GM19025 (cell line): ENCODE data around the gene LIMS1.
"Not testable (repeated sequence)": the region's sequence is repeated elsewhere in the genome, so short reads cannot be mapped to it uniquely, and the experiment has no call there.

Experiments
- ATAC-seq: cut with Tn5 transposase; IDR thresholded peaks from one replicate; pipeline ENCODE4 v1.9.1; 2021; ENCODE audit warnings: mild to moderate bottlenecking, low read depth, moderate library complexity; ENCODE audit not compliant: unreplicated experiment

The LIMS1 gene

DNA sequence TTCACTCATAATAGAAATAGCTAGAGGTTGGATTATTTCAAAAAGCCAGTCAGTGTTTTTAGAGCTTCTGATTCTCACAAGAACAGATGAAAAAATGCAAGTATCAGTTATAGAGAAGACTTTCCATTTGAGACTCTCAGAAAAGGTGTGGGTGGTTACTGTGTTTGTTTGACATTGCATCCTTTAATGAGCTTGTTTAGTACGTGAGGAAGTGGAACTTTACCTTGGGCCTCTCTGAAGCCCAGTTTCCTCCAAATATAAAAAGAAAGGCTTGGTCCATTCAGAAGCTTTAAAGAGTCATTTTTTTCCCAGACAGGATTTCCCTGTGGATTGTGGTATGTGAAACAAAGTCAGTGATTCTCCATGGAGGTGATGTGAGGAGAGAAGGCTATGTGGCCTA is 95.1 kb downstream of the LIMS1 start:
- ATAC-seq = peak; percentile 66

DNA sequence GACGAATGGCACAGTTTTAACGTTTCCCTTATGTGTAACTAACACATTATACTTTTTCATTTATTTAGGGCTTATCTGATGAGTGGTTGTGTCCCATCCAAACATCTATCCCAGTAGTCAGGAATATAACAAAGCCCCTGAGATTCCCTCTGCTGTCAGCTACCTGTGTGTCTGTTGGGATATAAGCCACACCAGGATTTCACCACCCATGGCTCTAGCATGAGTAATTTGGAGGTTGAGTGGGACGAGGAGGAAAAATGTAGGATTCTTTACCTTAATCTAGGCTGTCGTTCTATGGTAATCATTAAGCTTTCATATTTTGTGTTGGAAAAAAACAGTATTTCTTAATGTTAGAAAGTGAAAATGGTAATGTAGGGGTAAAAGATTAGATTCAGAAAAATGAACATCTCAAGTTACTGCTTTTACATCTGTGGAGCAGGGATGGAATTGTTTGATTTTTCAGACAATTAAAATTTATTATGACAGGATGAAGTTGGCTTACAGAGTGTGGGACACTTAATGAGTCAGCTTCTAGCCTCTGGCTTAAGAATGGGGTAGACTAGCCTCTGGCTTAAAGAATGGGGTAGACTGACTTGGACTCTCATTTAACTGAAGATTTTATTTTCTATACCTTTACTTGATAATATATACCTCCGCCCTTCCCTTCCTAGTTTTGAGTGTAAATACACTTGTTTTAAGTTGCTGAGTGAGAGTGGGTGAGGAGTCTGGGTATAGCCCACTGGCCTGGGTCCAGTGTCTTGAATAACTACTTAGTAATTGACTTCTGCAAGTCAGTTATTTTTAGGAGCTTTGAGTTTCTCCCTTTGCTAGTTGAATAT is 96.5 kb downstream of the LIMS1 start:
- ATAC-seq = no peak

DNA sequence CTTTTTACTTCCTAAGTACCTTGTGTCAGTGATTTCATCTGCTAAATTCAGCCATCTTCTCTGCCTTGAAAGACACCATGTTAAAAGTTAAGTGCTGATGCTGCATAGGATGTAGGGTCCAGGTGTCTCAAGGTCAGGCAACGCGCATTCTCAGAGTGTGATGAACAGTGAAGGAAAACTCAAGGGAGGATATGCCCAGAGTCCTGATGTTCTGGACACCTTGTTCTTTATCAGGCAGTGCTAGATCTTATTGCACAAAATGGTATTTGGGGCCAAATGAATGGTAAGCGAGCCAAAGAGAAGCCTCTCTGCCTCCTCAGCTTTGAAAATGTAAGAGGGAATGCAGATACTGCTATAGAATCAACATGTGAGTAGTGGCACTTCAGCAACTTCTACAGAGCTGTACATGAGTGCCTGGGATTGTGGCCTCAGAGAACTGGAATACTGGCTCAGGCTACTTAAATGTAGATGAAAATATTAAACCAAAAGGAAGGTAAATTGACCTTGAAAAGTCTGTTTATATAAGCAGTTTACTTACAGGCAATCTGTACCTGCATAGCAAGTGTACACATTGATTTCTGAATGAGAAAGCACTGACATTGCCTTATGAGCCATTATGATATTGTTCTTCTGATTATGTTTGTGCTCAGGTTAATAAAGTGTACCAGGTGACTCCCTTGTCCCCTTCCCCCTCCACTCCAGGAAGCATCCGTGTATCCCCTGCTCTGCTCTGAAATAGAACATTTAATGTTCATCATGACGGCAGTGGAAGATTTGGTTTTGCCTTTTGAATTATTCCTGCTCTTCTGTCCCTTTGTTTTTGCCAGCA is 98.3 kb downstream of the LIMS1 start:
- ATAC-seq = no peak

DNA sequence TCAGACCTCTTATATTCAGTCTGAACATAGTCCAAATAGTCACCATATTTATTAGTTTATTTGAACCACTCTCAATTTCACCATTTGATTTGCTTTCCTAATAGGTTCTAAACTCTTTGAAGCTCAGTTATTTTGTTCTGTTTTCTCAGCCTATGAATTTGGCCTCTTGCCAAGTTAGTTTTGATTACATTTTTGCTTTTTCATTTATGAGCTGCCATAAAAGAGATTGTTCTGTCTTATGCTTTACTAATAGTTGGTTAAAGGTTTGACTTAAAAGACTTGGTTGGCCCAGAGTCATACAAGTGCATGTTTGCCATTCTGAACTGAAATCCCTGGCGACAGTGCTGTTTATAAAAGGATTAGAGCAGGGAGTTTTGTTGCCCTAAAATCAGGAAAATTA is 99.1 kb downstream of the LIMS1 start:
- ATAC-seq = no peak

DNA sequence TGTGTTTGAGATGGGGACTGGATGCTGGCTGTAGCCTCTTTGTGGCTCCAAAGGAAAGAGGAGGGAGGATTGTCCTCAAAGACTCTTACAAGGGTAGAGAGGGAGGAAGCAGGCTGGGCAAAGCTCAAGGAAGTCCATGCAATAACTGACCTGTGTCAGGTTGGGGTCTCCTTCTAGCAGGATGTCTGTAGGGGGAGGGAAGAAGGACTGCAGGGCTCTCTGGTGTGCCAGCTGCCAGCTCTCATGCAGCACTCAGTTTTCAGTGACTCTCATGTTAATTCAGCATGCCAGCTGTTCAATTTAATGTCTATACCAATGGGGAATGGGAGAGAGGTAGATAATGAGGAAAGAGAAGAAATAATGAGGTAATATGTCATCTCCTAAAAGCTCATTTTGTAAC is 99.7 kb downstream of the LIMS1 start:
- ATAC-seq = no peak

DNA sequence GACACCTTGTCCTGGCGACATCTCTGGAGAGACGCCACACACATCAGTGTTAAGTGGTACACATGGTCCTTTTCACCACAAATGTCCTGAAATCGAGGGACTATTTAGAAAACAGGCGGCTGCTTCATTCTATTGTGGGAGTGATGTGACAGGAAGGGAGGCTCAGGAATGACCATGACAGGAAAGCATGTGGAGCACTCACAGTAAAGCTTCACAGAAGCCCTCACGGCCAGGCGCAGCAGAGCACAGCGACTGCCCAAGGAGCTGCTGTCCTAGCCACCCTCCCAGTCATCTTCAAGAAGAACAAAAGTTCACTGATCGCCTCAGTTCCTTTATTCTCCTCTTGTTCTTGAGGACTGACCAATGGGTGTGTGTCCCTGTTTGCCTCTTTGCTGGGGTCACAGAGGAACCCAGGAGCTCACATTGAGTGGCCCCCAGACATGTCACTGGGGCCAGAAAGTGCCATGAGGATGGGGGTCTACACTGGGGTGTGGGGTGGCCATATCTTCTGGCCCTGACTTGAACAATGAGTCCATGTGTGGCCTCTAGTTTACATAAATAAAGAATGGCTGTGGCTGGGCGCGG is 100.4 kb downstream of the LIMS1 start:
- no peak for ATAC-seq

DNA sequence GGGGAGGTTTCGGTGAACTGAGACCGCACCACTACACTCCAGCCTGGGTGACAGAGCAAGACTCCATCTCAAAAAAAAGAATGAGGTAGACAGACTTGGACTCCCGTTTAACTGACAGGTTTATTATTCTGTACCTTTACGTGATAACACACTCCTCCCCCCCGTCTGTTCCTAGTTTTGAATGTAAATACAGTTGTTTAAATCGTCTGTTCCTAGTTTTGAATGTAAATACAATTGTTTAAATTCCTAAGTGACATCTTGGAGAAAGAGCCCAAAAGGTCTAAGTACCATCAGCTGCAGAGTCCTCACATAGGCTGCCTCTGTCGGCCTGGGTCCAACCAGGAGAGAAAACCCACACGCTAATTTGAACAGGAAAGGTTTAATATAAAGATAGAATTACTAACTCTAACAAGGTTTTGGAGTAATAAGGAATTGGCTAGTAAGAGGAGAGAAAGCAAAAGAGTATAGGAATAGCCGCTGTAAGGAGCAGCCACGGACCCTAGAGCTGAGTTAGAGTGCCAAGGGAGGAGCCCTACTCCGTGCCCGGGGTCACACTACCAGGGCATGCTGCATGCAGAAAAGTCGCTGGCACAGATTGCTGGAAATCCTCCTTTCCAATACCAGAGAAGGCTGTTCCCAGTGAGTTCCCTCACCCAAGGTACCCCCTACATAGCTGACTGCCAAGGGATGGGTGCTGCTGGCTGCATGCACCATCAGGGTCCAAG is 101.5 kb downstream of the LIMS1 start:
- ATAC-seq = peak; percentile 17

DNA sequence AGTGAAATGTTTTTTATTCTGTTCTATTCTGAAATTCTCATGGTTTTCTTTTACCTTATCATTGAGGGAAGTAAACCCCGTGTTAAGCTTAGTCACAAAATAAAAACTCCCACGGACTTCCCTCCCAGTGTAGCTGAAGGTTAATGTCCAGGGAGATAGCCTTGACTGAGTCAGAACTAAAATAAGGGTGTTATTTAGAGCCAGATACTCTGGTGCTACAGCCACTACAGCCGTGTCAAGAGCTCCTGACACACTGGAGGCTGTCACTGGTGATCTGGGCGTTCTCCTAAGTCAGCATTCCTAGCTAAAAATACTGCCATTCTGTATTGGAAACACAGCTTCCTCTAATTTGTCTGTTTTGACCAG is 103.0 kb downstream of the LIMS1 start:
- ATAC-seq = no peak

DNA sequence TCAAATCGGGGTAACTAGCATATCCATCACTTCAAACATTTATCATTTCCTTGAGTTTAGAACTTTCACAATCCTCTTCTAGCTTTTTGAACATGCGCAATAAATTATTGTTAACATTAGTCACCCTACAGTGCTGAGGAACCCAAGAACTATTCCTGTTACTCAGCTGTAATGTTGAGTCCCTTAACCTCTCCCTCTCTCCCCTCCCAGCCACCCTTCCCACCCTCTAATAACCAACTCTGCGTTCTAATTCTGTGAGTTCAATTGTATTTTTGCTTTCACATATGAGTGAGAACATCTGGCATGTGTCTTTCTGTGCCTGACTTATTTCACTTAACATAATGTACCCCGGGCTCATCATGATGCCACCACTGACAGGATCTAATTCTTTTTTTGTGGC is 106.5 kb downstream of the LIMS1 start:
- ATAC-seq = no peak

DNA sequence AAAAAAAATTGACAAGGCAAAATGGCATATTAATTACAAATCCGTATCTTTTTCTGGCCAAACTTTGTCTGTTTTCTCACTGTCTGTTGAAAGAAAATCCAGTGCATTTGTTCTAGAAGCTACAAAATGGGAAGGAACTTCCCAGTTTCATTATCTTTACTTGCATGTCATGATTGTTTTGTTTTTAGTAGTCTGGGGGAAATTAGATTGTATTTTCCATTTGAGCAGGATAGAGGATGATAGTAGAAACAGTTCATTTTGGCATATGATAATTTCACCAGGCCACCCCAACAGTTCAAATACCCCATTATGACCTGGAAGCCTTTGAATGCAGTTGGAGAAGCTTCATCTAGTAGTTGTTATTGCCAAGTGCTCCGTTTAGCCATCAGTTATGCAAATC is 107.5 kb downstream of the LIMS1 start:
- ATAC-seq = no peak

DNA sequence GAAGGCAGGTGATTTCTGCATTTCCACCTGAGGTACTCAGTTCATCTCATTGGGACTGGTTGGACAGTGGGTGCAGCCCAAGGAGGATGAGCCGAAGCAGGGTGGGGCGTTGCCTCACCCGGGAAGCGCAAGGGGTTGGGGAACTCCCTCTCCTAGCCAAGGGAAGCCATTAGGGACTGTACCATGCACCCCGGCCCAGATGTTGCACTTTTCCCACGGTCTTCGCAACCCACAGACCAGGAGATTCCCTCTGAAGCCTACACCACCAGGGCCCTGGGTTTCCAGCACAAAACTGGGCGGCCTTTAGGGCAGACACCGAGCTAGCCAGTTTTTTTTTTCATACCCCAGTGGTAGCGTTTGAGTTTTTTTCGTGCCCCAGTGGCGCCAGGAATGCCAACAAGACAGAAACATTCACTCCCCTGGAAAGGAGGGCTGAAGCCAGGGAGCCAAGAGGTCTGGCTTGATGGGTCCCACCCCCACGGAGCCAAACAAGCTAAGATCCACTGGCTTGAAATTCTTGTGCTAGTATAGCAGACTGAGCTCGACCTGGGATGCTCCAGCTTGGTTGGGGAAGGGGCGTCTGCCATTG is 109.1 kb downstream of the LIMS1 start:
- no peak for ATAC-seq

DNA sequence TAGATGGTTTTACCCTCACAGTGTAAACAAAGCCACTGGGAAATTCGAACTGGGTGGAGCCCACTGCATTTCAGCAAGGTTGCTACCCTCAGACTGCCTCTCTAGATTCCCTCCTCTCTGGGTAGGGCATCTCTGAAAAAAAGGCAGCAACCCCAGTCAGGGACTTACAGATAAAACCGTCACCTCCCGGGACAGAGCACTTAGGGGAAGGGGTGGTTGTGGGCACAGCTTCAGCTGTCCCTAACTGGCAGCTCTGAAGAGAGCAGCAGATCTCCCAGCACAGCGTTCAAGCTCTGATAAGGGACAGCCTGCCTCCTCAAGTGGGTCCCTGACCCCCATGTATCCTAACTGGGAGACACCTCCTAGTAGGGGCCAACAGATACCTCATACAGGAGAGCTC is 109.6 kb downstream of the LIMS1 start:
- not testable (repeated sequence) for ATAC-seq

DNA sequence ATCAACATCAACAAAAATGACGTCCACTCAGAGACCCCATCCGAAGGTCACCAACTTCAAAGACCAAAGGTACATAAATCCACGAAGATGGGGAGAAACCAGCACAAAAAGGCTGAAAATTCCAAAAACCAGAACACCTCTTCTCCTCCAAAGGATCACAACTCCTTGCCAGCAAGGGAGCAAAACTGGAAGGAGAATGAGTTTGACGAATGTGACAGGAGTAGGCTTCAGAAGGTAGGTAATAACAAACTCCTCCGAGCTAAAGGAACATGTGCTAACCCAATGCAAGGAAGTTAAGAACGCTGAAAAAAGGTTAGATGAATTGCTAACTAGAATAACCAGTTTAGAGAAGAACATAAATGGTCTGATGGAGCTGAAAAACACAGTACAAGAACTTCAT is 110.2 kb downstream of the LIMS1 start:
- ATAC-seq = not testable (repeated sequence)

DNA sequence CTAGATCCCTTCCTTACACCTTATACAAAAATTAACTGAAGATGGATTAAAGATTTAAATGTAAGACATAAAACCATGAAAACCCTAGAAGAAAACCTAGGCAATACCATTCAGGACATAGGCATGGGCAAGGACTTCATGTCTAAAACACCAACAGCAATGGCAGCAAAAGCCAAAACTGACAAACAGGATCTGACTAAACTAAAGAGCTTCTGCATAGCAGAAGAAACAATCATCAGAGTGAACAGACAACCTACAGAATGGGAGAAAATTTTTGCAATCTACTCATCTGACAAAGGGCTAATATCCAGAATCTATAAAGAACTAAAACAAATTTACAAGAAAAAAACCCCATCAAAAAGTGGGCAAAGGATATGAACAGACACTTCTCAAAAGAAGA is 114.5 kb downstream of the LIMS1 start:
- ATAC-seq = not testable (repeated sequence)

DNA sequence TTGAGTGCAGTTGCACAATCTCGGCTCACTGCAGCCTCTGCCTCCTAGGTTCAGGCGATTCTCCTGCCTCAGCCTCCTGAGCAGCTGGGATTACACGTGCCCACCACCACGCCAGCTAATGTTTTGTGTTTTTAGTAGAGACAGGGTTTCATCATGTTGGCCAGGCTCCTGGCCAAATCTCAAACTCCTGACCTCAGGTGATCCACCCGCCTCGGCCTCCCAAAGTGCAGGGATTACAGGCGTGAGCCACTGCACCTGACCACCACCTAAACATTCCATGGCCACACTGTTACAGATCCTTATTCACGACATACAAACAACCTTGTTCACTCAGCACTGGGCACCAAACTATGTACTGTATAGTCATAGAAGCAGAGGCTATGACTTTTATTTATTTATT is 116.2 kb downstream of the LIMS1 start:
- ATAC-seq = not testable (repeated sequence)

DNA sequence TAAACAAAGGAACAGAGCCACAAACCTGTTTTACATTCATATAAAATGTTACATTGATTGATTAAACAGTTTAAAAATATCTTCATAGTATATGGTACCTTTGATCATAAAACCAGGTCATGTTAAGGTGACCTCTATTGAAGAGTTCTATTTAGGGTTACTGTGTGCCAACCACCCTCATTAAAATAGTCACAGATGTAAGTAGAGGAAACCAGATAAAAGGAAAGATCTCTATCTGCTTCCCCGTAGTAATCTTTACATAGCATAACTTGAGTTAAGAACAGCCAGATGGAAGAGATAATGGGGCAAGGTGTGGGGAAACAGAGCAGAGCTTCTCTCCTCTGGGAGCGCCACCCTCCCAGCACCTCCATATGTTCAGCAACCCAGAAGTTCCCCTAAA is 117.2 kb downstream of the LIMS1 start:
- not testable (repeated sequence) for ATAC-seq

DNA sequence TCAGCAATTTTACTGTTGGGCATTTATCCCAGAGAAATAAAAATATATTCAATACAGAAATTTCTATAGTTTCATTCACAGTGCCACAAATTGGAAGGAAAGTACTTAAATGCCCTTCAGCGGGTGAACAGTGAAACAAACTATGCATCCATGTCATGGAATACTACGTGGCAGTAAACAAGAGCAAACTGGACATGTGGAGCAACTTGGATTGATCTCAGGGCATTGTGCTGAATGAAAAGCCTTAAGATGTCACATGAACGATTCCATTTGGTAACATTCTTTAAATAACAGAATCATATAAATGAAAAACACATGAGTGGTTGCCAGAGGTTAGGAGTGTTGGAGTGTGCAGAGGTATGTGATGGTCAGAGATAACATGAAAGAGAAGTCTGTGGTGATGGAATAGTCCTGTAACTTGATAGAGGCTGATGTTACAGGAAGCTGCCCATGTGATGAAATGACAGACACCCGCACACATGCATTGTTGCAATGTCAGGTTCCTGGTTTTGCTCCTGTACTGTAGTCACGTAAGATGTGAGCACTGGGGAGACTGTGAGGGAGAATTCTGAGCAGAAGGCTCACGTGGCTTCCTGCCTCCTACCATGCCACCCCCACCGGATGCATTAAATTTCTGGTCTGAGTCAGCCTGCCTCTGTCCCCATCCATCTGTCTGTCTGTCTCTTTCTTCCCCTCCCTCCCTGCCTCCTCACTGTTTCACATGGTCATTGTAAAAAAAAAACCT is 118.1 kb downstream of the LIMS1 start:
- peak; percentile 98 for ATAC-seq

DNA sequence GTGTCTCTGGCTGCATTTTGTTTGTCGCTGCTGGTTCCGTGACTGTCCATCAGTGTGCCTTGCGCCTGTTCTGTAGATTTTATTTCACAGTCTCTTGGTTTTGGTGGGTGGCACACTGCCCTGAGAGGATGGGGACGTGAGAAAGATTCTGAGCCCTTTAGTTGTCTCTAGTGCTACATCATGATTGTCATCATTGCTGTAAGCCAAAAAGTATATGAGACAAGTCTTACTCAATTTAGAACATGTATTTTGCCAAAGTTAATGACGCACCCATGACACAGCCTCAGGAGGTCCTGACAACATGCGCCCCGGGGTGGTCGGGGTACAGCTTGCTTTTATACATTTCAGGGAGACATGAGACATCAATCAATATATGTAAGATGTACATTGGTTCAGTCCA is 119.2 kb downstream of the LIMS1 start:
- ATAC-seq = not testable (repeated sequence)

DNA sequence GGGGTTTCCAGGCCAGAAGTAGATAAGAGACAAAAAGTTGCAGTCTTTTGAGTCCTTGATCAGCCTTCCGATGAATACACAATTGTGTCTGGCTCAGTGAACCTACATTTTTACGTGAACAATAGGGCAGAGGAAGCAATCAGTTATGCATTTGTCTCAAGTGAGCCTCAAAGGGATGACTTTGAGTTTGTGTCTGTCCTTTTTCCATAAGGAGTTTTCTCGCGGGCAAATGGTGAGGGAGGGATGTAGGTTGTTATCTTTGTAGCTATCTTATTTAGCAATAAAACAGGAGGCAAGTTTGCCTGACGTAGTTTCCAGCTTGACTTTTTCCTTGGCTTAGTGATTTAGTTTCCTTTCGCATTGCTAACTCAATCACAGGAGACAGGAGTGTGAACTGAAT is 119.6 kb downstream of the LIMS1 start:
- not testable (repeated sequence) for ATAC-seq
